Measurements from ENCODE around the gene SLC2A11.

- TF ChIP-seq POLR2A (IDR thresholded peaks at IDR 0.05; ENCODE audit: low read depth, low read length) (peak; percentile 98), TAF1 (IDR thresholded peaks at IDR 0.05; ENCODE audit: borderline replicate concordance, low read depth, low read length) (peak; percentile 69), POLR2AphosphoS5 (IDR thresholded peaks at IDR 0.05; ENCODE audit: low read depth, low read length) (peak; percentile 96)
Measured at GRCh38 chr22:23913661-23914353, 56.1 kb downstream of the SLC2A11 start.

Data from GM12892 (cell line).